Measurements from ENCODE around the gene CPAMD8. TPM values are rescaled to one million over a fixed set of nuclear protein-coding genes. Genes with fewer than 3 reads are reported as not detected.

CPAMD8 gene
- total and polyA plus RNA-seq, 5 donors from 2014 or later: 0.03 to 2.3 (median 0.36) TPM; not detected in 1

- Mint-ChIP-seq H3K9me3 (peaks cover 0 to 28% (median 13%) of the 10 kb centered on the region in 7 donors), H3K4me3 (no peak overlapping the region), H3K27ac (no peak overlapping the region), H3K36me3 (peaks cover 10% of the 10 kb centered on the region), H3K27me3 (peaks cover 4% of the 10 kb centered on the region), H3K4me1 (no peaks in the 10 kb centered on the region)
- Histone ChIP-seq H3K9me3 (ENCODE audit: control insufficient read depth in 2 of 2, low read length in 2 of 2) (peaks cover 12 to 29% of the 10 kb centered on the region in 2 experiments), H3K4me1 (ENCODE audit: control insufficient read depth, insufficient read depth, low read length, poor library complexity, severe bottlenecking) (no peaks in the 10 kb centered on the region), H3K4me3 (ENCODE audit: low read depth, low read length) (no peak overlapping the region), H3K36me3 (ENCODE audit: control insufficient read depth, insufficient read depth, low read length) (no peaks in the 10 kb centered on the region), H3K27me3 (ENCODE audit: control insufficient read depth, insufficient read depth, low read length) (no peaks in the 10 kb centered on the region), H3K27ac (ENCODE audit: insufficient read depth, low read length, poor library complexity, severe bottlenecking) (no peak overlapping the region)
- no peak for DNase-seq
- no peak for ATAC-seq (ENCODE audit: low read depth in 2 of 2)
Measured at GRCh38 chr19:16915135-16915534, 111.5 kb downstream of the CPAMD8 start.

DNA sequence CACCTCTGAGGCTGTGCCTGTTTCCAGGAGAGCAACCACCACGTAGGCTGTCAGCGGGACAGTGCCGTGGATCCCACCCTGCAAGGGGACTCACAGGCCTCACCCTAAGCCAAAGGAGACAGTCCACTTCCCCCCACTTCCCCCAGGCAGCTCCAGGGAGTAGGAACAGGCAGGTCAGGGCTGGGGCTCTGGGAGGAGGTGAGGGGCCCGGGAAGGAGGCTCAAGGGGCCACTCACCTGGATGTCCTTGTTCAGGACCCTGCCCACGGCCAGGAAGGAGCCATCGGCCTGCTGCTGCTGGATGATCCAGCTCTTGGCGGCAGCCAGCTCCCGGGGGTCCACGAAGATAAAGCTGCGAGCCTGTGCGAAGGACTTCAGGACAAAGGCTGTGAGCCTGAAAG is 112.2 kb downstream of the CPAMD8 start:
- Mint-ChIP-seq H3K4me3 (no peak overlapping the region), H3K27ac (no peak overlapping the region), H3K4me1 (no peaks in the 10 kb centered on the region), H3K9me3 (peaks cover 0 to 28% (median 11%) of the 10 kb centered on the region in 7 donors), H3K36me3 (peaks cover 10% of the 10 kb centered on the region), H3K27me3 (peaks cover 4% of the 10 kb centered on the region)
- Histone ChIP-seq H3K4me3 (ENCODE audit: low read depth, low read length) (no peak overlapping the region), H3K9me3 (ENCODE audit: control insufficient read depth in 2 of 2, low read length in 2 of 2) (peaks cover 12 to 29% of the 10 kb centered on the region in 2 experiments), H3K27ac (ENCODE audit: insufficient read depth, low read length, poor library complexity, severe bottlenecking) (no peak overlapping the region), H3K27me3 (ENCODE audit: control insufficient read depth, insufficient read depth, low read length) (no peaks in the 10 kb centered on the region), H3K4me1 (ENCODE audit: control insufficient read depth, insufficient read depth, low read length, poor library complexity, severe bottlenecking) (no peaks in the 10 kb centered on the region), H3K36me3 (ENCODE audit: control insufficient read depth, insufficient read depth, low read length) (no peaks in the 10 kb centered on the region)
- DNase-seq: no peak
- no peak for ATAC-seq (ENCODE audit: low read depth in 2 of 2)

- Mint-ChIP-seq H3K4me3 (no peak overlapping the region), H3K4me1 (no peaks in the 10 kb centered on the region), H3K27ac (no peak overlapping the region), H3K27me3 (peaks cover 4% of the 10 kb centered on the region), H3K9me3 (peaks cover 0 to 28% (median 10%) of the 10 kb centered on the region in 7 donors), H3K36me3 (peaks cover 10% of the 10 kb centered on the region)
- Histone ChIP-seq H3K9me3 (ENCODE audit: control insufficient read depth in 2 of 2, low read length in 2 of 2) (peaks cover 12 to 29% of the 10 kb centered on the region in 2 experiments), H3K27ac (ENCODE audit: insufficient read depth, low read length, poor library complexity, severe bottlenecking) (no peak overlapping the region), H3K27me3 (ENCODE audit: control insufficient read depth, insufficient read depth, low read length) (no peaks in the 10 kb centered on the region), H3K36me3 (ENCODE audit: control insufficient read depth, insufficient read depth, low read length) (no peaks in the 10 kb centered on the region), H3K4me1 (ENCODE audit: control insufficient read depth, insufficient read depth, low read length, poor library complexity, severe bottlenecking) (no peaks in the 10 kb centered on the region), H3K4me3 (ENCODE audit: low read depth, low read length) (no peak overlapping the region)
- ATAC-seq (ENCODE audit: low read depth in 2 of 2) (no peak), DNase-seq (no peak)
Measured at GRCh38 chr19:16912780-16913179, 113.8 kb downstream of the CPAMD8 start.

DNA sequence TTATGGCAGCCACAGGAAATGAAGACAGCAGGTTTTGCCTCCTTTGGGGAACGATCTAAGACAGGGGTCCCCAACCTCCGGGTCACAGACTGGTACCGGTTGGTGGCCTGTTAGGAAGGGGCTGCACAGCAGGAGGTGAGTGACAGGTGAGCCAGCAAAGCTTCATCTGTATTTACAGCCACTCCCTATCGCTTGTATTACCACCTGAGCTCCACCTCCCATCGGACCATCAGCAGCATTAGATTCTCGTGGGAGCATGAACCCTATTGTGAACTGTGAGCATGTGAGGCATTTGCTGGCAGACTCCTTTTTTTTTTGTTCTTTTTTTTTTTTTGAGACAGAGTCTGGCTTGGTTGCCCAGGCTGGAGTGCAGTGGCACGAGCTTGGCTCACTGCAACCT is 115.6 kb downstream of the CPAMD8 start:
- Mint-ChIP-seq H3K4me1 (no peaks in the 10 kb centered on the region), H3K4me3 (no peak overlapping the region), H3K27me3 (peaks cover 4% of the 10 kb centered on the region), H3K27ac (no peak overlapping the region), H3K36me3 (peaks cover 10% of the 10 kb centered on the region), H3K9me3 (peaks cover 0 to 28% (median 10%) of the 10 kb centered on the region in 7 donors)
- Histone ChIP-seq H3K9me3 (ENCODE audit: control insufficient read depth in 2 of 2, low read length in 2 of 2) (peaks cover 12 to 29% of the 10 kb centered on the region in 2 experiments), H3K27ac (ENCODE audit: insufficient read depth, low read length, poor library complexity, severe bottlenecking) (no peak overlapping the region), H3K36me3 (ENCODE audit: control insufficient read depth, insufficient read depth, low read length) (no peaks in the 10 kb centered on the region), H3K4me1 (ENCODE audit: control insufficient read depth, insufficient read depth, low read length, poor library complexity, severe bottlenecking) (no peaks in the 10 kb centered on the region), H3K27me3 (ENCODE audit: control insufficient read depth, insufficient read depth, low read length) (no peaks in the 10 kb centered on the region), H3K4me3 (ENCODE audit: low read depth, low read length) (no peak overlapping the region)
- DNase-seq (no peak), ATAC-seq (ENCODE audit: low read depth in 2 of 2) (no peak)

GRCh38 chr19:16908759-16909158 is 117.9 kb downstream of the CPAMD8 start:
- DNase-seq (no peak), ATAC-seq (ENCODE audit: low read depth in 2 of 2) (no peak)
- H3K9me3 Mint-ChIP-seq: peaks cover 0 to 22% (median 10%) of the 10 kb centered on the region in 7 donors
- H3K36me3 Mint-ChIP-seq: peaks cover 9% of the 10 kb centered on the region
- Histone ChIP-seq H3K9me3 (ENCODE audit: control insufficient read depth in 2 of 2, low read length in 2 of 2) (peaks cover 12 to 18% of the 10 kb centered on the region in 2 experiments), H3K27ac (ENCODE audit: insufficient read depth, low read length, poor library complexity, severe bottlenecking) (no peak overlapping the region), H3K27me3 (ENCODE audit: control insufficient read depth, insufficient read depth, low read length) (no peaks in the 10 kb centered on the region), H3K4me3 (ENCODE audit: low read depth, low read length) (no peak overlapping the region), H3K4me1 (ENCODE audit: control insufficient read depth, insufficient read depth, low read length, poor library complexity, severe bottlenecking) (no peaks in the 10 kb centered on the region), H3K36me3 (ENCODE audit: control insufficient read depth, insufficient read depth, low read length) (no peaks in the 10 kb centered on the region)
- H3K4me1 Mint-ChIP-seq: no peaks in the 10 kb centered on the region
- peaks cover 4% of the 10 kb centered on the region for H3K27me3 Mint-ChIP-seq
- H3K4me3 Mint-ChIP-seq: no peak overlapping the region
- no peak overlapping the region for H3K27ac Mint-ChIP-seq

GRCh38 chr19:16904599-16904998 is 122.0 kb downstream of the CPAMD8 start:
- H3K36me3 Mint-ChIP-seq: no peaks in the 10 kb centered on the region
- peak overlapping the region in 1 of 4 donors; percentile 7 for H3K4me3 Mint-ChIP-seq
- no peak overlapping the region for H3K27ac Mint-ChIP-seq
- H3K4me1 Mint-ChIP-seq: peaks cover 0 to 5% (median 2%) of the 10 kb centered on the region in 4 donors
- Histone ChIP-seq H3K27me3 (ENCODE audit: control insufficient read depth, insufficient read depth, low read length) (no peaks in the 10 kb centered on the region), H3K9me3 (ENCODE audit: control insufficient read depth in 2 of 2, low read length in 2 of 2) (no peaks in the 10 kb centered on the region), H3K36me3 (ENCODE audit: control insufficient read depth, insufficient read depth, low read length) (no peaks in the 10 kb centered on the region), H3K4me1 (ENCODE audit: control insufficient read depth, insufficient read depth, low read length, poor library complexity, severe bottlenecking) (peaks cover 3% of the 10 kb centered on the region), H3K4me3 (ENCODE audit: low read depth, low read length) (no peak overlapping the region), H3K27ac (ENCODE audit: insufficient read depth, low read length, poor library complexity, severe bottlenecking) (no peak overlapping the region)
- peaks cover 2% of the 10 kb centered on the region for H3K27me3 Mint-ChIP-seq
- ATAC-seq (ENCODE audit: low read depth in 2 of 2) (no peak), DNase-seq (no peak)
- peaks cover 0 to 2% (median 0%) of the 10 kb centered on the region in 7 donors for H3K9me3 Mint-ChIP-seq

GRCh38 chr19:16903347-16903746 is 123.3 kb downstream of the CPAMD8 start:
- Histone ChIP-seq H3K27me3 (ENCODE audit: control insufficient read depth, insufficient read depth, low read length) (no peaks in the 10 kb centered on the region), H3K4me1 (ENCODE audit: control insufficient read depth, insufficient read depth, low read length, poor library complexity, severe bottlenecking) (peaks cover 6% of the 10 kb centered on the region), H3K4me3 (ENCODE audit: low read depth, low read length) (no peak overlapping the region), H3K27ac (ENCODE audit: insufficient read depth, low read length, poor library complexity, severe bottlenecking) (no peak overlapping the region), H3K9me3 (ENCODE audit: control insufficient read depth in 2 of 2, low read length in 2 of 2) (no peaks in the 10 kb centered on the region), H3K36me3 (ENCODE audit: control insufficient read depth, insufficient read depth, low read length) (no peaks in the 10 kb centered on the region)
- H3K4me3 Mint-ChIP-seq: no peak overlapping the region
- peaks cover 0 to 2% (median 0%) of the 10 kb centered on the region in 7 donors for H3K9me3 Mint-ChIP-seq
- no peak overlapping the region for H3K27ac Mint-ChIP-seq
- DNase-seq (no peak), ATAC-seq (ENCODE audit: low read depth in 2 of 2) (no peak)
- peaks cover 9% of the 10 kb centered on the region for H3K27me3 Mint-ChIP-seq
- peaks cover 0 to 15% (median 4%) of the 10 kb centered on the region in 4 donors for H3K4me1 Mint-ChIP-seq
- H3K36me3 Mint-ChIP-seq: no peaks in the 10 kb centered on the region

DNA sequence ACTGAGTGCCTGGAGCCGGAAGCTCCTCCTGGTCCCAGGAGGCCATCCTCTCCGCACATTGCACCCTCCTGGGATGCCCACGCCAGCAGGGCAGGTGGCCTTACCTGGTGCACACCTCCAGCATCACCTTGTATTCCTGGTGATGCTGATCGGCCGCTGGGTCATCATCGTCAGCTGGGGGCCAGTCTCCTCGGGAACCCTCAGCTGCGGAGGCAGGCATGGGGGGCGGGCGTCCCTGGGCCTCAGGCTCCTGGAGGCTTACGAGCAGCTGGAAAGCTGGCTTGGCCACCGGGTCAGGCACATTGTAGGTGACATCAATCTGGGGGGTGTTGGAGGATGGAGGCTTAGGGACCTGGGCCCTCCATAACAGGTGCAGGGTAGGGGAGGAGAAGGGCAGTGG is 124.1 kb downstream of the CPAMD8 start:
- Mint-ChIP-seq H3K36me3 (no peaks in the 10 kb centered on the region), H3K27ac (peak overlapping the region in 1 of 3 donors; percentile 36), H3K4me3 (no peak overlapping the region)

More for the DNA sequence above, 124.1 kb downstream of the CPAMD8 start:
- peaks cover 0 to 19% (median 5%) of the 10 kb centered on the region in 4 donors for H3K4me1 Mint-ChIP-seq
- Histone ChIP-seq H3K27ac (ENCODE audit: insufficient read depth, low read length, poor library complexity, severe bottlenecking) (no peak overlapping the region), H3K9me3 (ENCODE audit: control insufficient read depth in 2 of 2, low read length in 2 of 2) (no peaks in the 10 kb centered on the region), H3K4me3 (ENCODE audit: low read depth, low read length) (no peak overlapping the region), H3K4me1 (ENCODE audit: control insufficient read depth, insufficient read depth, low read length, poor library complexity, severe bottlenecking) (peaks cover 9% of the 10 kb centered on the region), H3K36me3 (ENCODE audit: control insufficient read depth, insufficient read depth, low read length) (no peaks in the 10 kb centered on the region), H3K27me3 (ENCODE audit: control insufficient read depth, insufficient read depth, low read length) (no peaks in the 10 kb centered on the region)
- no peak for DNase-seq
- peaks cover 15% of the 10 kb centered on the region for H3K27me3 Mint-ChIP-seq
- ATAC-seq (ENCODE audit: low read depth in 2 of 2): no peak
- H3K9me3 Mint-ChIP-seq: peaks cover 0 to 2% (median 0%) of the 10 kb centered on the region in 7 donors
